Stimulated activated CD4-positive, alpha-beta T cell treated with anti-CD3 and anti-CD28 coated beads, TNF-alpha, amount 100 ng/mL, for 24 hours (primary cell): ENCODE results near the gene SUSD1.
"Not testable (repeated sequence)": the region's sequence is repeated elsewhere in the genome, so short reads cannot be mapped to it uniquely, and the experiment has no call there.

Experiments used
- DNase-seq, 3 experiments: peaks; one replicate each; pipeline ENCODE4 v3.0.0-alpha.2; 2020; ENCODE audit warnings: low read depth in 3 of 3

The SUSD1 gene

DNA sequence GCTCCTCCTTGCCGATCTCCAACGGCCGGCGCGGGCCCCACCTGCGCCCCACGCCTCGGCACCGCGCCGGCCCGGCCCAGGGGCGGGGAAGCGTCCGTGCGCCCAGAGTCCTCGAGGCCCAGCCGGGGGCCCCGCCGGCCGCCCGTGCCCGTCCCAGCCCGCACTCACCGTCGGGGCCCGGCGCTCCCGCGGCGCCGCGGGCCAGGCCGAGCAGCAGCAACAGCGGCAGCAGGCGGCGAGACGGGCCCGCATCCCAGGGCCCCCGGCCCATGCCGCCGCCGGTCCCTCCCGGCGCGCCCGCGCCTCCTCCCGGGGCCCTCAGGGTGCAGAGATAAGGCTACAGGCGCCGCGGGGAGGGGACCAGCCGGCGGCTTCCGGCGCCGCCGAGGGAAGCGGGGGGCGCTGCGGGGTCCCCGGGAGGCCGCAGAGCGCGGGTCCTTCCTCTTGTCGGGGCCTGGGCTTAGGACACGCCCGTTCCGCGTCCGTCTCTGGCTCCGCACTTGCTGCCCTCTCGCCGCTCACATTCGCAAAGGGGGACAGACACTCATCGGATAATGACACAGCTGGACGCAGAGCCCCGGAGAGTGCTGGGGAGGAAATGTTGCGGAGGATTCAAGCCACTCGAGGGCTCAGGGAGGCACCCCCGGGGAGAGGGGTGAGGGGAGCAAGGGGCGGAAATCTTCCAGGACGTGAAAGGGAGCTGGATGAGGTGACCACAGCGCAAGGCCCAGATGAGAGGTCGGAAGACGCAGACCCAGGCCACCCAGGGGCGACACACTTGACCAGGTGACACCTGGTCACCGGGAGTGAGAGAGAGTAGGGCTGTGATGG is at the start of gene SUSD1:
SUSD1 (minus strand) TSS at position 333 of the 831 bp plus-strand sequence; CDS start at position 271, 62 bp downstream.
- DNase-seq: no peak

DNA sequence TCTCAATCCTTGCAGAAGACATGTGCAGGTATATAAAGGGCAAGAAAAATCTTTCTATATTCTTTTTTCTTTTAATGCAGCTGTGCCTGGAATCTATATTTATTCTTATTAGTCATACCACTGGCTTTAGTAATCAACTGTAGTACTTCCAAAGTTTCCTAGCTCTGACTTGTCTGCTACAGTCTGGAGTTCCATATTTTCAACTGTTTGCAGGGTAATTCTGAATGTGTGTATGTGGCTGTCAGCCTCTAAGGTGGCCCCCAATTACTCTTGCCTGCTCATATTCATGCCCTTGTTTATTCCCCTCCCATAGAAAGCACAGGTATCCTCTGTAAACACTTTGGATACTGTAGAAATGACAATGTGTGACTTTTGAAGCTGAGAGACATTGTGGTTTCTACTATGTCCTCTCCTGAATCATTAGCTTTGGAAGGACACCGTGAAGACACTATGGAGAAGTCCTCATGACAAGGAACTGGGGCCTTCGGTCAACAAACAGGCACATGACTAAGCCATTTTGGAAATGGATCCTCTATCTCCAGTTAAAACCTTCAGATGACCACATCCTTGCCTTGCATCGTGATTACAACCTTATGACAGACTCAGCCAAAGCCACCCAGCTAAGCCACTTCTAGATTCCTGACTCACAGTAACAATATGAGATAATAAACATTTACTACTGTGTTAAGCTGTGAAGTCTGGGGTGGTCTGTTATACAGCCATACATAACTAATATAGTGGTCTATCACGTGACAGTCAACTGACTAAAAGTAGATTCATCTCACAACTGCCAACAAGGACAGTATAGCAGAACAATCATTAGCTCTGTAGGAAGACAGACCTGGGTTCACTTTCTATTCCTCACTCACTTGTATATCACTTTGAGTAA is 49.5 kb upstream of the SUSD1 start:
- no peak for DNase-seq

DNA sequence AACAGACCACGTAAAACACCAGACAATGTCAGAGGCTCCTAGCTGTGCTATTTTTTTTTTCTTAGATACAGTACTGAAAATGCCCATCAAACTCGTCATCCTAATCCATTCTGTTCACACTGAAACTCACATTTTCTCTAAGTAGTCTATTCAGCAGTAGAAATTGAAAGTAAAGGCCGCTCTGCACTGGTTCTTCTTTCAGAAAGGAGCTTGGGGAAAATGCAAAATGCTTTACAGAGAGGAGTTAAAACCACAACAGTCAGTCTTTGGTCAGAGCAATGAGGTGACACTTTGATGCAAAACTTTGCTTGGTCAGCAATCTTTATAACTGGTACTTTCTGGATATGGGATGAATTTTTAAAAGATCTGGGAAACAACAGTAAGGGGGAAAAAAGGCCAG is 43.8 kb upstream of the SUSD1 start:
- no peak for DNase-seq

DNA sequence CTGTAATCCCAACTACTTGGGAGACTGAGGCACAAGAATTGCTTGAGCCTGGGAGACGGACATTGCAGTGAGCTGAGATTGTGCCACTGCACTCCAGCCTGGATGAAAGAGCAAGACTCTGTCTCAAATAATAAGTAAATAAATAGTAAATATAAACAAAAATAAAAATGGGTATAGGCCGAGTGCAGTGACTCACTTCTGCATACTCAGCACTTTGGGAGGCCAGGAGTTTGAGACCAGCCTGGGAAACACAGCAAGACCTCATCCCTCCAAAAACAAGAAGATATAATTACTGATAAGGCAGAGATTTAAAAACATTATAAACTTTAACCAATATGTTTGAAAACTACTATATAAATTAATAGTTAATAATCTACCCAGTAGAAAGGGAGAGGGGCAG is 37.8 kb upstream of the SUSD1 start:
- no peak for DNase-seq

- DNase-seq: no peak
Observed at GRCh38 chr9:112207451-112207850, 32.4 kb upstream of the SUSD1 start.

- DNase-seq: no peak
Observed at GRCh38 chr9:112203536-112203935, 28.4 kb upstream of the SUSD1 start.

DNA sequence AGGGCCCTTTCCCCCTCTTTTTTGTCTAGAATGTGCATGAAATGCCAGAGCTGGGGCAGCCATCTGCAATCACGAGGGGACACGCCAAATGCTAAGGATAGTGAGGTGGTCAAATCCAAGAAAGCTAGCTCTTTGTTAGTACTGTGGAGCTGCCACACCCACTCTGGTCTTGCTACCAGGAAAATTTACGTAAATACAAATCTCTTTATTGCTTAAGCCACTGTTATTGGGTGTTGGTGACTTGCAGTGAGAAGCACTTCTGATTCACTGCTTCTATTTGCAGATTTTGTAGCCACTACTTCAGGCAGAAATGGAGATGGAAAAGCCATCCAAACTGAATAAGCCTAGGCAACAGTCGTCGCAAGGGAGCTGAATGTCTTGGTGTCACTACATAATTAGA is 25.6 kb upstream of the SUSD1 start:
- DNase-seq: no peak

GRCh38 chr9:112198646-112199045 is 23.5 kb upstream of the SUSD1 start:
- no peak for DNase-seq

GRCh38 chr9:112194969-112195431 is 19.9 kb upstream of the SUSD1 start:
- no peak for DNase-seq

DNA sequence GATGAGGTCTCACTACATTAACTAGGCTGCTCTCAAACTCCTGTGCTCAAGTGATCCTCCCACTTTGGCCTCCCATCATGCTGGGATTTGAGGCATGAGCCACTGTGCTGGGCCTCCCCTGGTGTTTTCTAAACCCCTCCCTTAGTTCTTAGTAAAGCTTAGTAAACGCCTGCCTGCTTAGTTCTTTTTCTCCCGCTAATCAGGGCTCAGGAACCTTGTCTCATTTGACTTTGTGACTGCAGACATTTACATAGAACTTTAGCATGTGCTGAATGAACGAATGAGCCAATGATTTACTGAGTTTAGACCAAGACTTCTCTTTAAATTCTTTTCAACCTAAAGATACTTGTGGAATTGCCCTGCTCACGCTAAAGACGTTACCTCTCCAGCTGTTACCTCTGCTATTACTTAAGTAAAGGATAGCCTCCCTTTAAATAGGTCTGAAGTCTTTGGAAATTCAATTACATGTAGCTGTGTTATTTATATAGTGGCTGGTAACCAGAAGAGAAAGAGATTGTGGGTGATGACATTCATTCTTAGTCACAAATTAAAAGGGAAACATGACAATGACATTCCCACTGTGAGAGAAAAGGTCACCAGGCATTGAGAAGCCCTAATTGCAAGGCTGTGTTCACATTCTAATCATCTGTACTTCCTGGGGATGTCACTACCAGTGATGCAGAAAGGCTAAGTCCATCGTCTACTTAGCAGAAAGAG is 18.6 kb upstream of the SUSD1 start:
- DNase-seq: no peak

DNA sequence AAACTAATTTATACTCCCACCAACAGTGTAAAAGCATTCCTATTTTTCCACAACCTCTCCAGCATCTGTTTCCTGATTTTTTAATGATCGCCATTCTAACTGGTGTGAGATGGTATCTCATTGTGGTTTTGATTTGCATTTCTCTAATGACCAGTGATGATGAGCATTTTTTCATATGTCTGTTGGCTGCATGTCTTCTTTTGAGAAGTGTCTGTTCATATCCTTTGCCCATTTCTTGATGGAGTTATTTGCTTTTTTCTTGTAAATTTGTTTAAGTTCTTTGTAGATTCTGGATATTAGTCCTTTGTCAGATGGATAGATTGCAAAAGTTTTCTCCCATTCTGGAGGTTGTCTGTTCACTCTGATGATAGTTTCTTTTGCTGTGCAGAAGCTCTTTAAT is 15.2 kb upstream of the SUSD1 start:
- not testable (repeated sequence) for DNase-seq

DNA sequence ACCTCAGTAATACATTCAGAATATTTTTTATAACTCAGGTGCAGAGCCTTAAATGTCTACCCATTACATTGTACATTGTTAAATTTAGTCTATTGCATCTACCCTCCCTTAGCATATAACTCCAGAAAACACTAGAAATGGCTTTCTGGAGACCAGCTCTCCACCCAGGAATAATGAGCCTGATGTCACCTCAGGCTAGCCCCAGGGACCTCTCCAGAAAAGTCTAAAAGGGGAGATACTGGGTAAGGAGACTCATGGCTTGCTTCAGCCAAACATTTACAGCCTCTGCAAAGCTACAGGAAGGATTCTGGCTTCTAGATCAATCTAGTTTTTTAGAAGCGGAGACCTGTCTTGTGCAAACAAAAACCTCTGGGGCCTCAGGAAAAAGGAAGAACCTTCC is 13.8 kb upstream of the SUSD1 start:
- no peak for DNase-seq

DNA sequence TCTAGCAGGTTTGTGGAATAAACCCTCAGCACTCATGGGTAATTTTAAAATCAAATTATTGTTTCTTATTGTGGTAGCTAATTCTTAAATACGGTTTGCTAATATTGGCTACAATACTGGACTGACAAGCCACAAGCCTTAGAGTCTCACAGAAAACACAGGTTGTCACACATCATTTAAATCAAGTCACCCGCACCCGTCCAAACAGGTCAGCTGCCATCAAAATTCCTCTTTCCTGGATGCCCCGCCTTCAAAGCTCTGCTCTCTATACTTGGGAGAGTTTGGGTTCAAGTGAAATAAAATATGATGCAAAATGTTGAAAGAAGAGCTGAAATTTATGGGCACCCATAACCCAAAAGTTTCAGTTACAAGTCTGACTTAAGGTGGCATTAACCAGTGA is 12.3 kb upstream of the SUSD1 start:
- no peak for DNase-seq

- no peak for DNase-seq
Observed at GRCh38 chr9:112186695-112187094, 11.6 kb upstream of the SUSD1 start.

- DNase-seq: no peak
Observed at GRCh38 chr9:112184946-112185345, 9.8 kb upstream of the SUSD1 start.

- DNase-seq: no peak
Observed at GRCh38 chr9:112184221-112184620, 9.1 kb upstream of the SUSD1 start.

DNA sequence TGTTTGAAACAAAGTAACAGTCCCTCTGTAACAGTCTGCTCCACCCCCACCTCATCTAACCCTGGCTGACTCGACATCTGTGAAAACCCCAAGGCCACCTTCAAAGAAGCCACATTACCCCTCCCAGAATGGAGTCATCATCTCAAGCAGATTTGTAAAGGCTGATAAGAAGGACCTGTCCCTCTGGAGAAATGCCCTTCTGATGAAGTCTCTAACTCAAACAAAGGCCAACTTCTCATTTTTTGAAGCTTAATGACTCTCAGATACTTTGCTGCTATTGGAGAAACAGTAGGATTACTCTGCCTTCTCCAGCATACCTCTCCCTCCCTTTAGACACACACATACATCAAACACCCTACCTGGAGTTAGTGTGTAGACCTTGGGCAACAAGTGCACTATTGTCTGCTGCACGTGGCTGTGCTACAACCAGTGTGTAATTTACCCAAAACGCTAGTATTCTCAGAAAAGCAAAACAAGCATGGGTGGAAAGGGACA is 5.3 kb upstream of the SUSD1 start:
- peak in 1 of 3 experiments; percentile 40 for DNase-seq

GRCh38 chr9:112179816-112180215 is 4.7 kb upstream of the SUSD1 start:
- no peak for DNase-seq

DNA sequence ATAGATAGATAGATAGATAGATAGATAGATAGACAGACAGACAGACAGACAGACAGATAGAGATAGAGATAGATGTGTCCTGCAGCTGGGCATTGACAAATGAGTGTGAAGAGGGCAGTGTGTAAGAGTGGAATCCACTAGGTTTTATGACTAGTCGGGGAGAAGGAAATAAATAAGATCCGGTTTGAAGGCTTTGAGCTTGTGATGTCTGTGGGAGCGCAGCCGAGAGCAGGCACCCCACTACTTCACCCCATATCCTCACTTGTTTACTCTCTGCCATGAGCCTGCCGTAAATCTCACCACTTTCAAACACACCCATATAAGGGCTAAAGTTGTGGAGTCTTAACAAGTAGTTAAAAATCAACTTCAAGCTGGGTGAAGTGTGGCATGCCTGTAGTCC is 1.4 kb upstream of the SUSD1 start:
- DNase-seq: no peak

DNA sequence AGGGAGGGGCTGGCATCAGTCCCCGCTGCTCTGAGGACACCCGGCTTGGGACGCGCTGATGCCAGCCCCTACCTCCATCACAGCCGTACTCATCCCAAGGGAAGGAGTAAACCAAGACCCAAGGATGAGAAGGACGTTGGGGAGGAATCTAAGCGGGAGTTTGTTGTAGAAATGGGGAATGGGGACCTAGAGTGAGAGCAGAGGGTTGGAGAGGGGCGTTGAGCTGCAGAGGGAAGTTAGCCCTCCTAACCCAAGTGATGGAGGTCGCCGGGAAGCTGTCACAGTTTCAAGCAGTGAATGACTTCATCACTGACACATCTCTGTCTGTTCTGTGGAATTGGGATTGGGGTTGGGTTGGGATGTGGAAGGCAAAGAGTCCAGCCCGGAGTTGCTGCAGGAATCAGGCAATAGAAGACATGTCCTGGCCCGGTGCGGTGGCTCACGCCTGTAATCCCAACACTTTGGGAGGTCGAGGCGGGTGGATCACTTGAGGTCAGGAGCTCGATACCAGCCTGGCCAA is 759 bp upstream of the SUSD1 start:
- DNase-seq: no peak

DNA sequence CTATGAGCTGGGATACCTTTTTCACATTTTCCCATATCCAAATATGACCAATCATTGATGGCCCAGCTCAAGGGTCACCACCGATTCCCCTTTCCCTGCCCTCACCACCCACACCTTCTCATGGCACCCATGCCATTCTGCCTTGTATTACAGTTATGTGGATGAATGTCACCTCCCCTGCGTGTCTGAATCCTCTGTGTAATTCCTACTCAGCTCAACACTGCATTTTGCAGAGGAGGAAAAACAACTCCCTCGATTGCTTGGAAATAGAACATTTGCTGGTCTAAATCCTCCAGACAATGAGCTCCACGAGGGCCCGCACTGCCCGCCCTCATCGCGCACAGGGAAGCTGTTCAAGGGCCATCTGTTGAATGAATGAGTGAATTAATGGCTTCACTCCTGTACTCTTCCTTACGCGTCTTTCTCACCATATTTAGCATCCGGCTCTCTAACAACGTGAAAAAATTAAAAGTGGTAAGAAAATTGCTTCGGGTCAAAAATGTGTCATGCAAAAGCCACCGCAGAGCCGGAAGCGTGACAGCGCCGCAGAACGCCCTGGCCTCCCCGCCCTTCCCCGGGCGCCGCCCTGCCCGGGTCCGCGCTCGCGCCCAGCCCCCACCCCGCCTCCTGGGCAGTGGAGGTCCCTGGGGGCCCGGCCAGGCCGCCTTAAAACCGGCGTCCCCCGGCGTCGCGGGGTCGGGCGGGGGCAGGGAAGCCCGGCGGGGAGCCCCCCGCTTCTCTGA is 704 bp downstream of the SUSD1 start:
- DNase-seq: peak; percentile 40 to 76 (median 44)
